OCI-LY7 (cell line): ENCODE data around the gene LSS.

Experiments
- CTCF ChIP-seq: fragments of 200-600 bp; sonication (generic); conservative IDR thresholded peaks from 2 replicates; pipeline ENCODE4 v1.5.1; 2014; ENCODE audit warnings: mild to moderate bottlenecking, antibody characterized with exemption, low read length, moderate library complexity, mixed read lengths
- EZH2phosphoT487 ChIP-seq: fragments of 200-600 bp; sonication (generic); IDR thresholded peaks from 2 replicates; pipeline ENCODE4 v1.6.1; 2018; ENCODE audit warnings: low read depth, borderline replicate concordance, mild to moderate bottlenecking, mixed run types, antibody characterized with exemption, low read length, moderate library complexity, mixed read lengths

- TF ChIP-seq CTCF: no peak
- no peak for TF ChIP-seq EZH2phosphoT487
These were observed 63.5 kb downstream of the LSS start for GRCh38 chr21:46165098-46165497.
